B cell (primary cell): Measurements from ENCODE around the gene SPATA21.

Experiments
- CTCF ChIP-seq: fragments of 200-600 bp; IDR thresholded peaks from one replicate; pipeline ENCODE4 v1.8.0; 2022; ENCODE audit warnings: antibody characterized with exemption, mild to moderate bottlenecking
- EZH2 ChIP-seq: IDR thresholded peaks from 2 replicates; pipeline ENCODE4 v1.6.1; 2012; ENCODE audit warnings: borderline replicate concordance, low read depth, mild to moderate bottlenecking, moderate library complexity, low read length; ENCODE audit not compliant: insufficient read depth, poor library complexity, severe bottlenecking

- TF ChIP-seq CTCF (no peak), EZH2 (no peak)
Measured at GRCh38 chr1:16393570-16394521, 43.4 kb downstream of the SPATA21 start.
